Renal cortex interstitium (tissue), 11 donors: ENCODE measurements around the gene ABHD15. TPM values are rescaled to one million over a fixed set of nuclear protein-coding genes. Genes with fewer than 3 reads are reported as not detected.

Experiments used
- DNase-seq, 11 donors: peaks; one replicate each; pipeline ENCODE4 v3.0.0-alpha.2; 2013; ENCODE audit warnings: low read depth in 9 of 11, low spot score in 4 of 11; ENCODE audit errors: extremely low read depth in 1 of 11
- polyA plus RNA-seq, 3 donors: library from polyadenylated mRNA; unstranded; fragments of 120-200 nt; gene quantifications; one replicate each; pipeline ENCODE4 v1.2.1, GENCODE V29; 2013; ENCODE audit not compliant: insufficient read length in 3 of 3

Gene ABHD15
- polyA plus RNA-seq, 3 donors = 6.2 to 7.6 (median 6.7) TPM

GRCh38 chr17:29573871-29574731 lies 7.3 kb upstream of the ABHD15 start:
- DNase-seq = no peak

- DNase-seq = no peak
Observed at GRCh38 chr17:29573558-29573869, 6.7 kb upstream of the ABHD15 start.

- DNase-seq = no peak
Observed at GRCh38 chr17:29572691-29573557, 6.1 kb upstream of the ABHD15 start.

- no peak for DNase-seq
Observed at GRCh38 chr17:29571883-29572681, 5.2 kb upstream of the ABHD15 start.

- no peak for DNase-seq
Observed at GRCh38 chr17:29571486-29571882, 4.6 kb upstream of the ABHD15 start.

GRCh38 chr17:29570521-29570920 lies 3.7 kb upstream of the ABHD15 start:
- DNase-seq = no peak

- DNase-seq = no peak
Observed at GRCh38 chr17:29569245-29569950, 2.6 kb upstream of the ABHD15 start.

- DNase-seq = peak in 5 of 11 donors; percentile 77 to 81 (median 81)
Observed at GRCh38 chr17:29568331-29569244, 1.8 kb upstream of the ABHD15 start, which contains the start of gene TP53I13. TP53I13 (plus strand) TSS chr17:29568701; CDS start chr17:29568759, 58 bp downstream.

GRCh38 chr17:29567554-29568330 lies 905 bp upstream of the ABHD15 start:
- no peak for DNase-seq

- no peak for DNase-seq
Observed at GRCh38 chr17:29567304-29567553, 392 bp upstream of the ABHD15 start.

GRCh38 chr17:29565643-29566472 lies 979 bp downstream of the ABHD15 start:
- DNase-seq = no peak

- no peak for DNase-seq
Observed at GRCh38 chr17:29563816-29564215, 3.0 kb downstream of the ABHD15 start.

- no peak for DNase-seq
Observed at GRCh38 chr17:29562615-29563014, 4.2 kb downstream of the ABHD15 start.

- DNase-seq = no peak
Observed at GRCh38 chr17:29561554-29562517, 5.0 kb downstream of the ABHD15 start.

- no peak for DNase-seq
Observed at GRCh38 chr17:29560316-29560715, 6.5 kb downstream of the ABHD15 start.
